ENCODE results near the gene KRT84. TPM values are rescaled to one million over a fixed set of nuclear protein-coding genes. Genes with fewer than 3 reads are reported as not detected.

The KRT84 gene
- total RNA-seq, 4 donors from 2014 or later = not detected

- DNase-seq = no peak
- peaks cover 35 to 42% of the 10 kb centered on the region in 2 donors for H3K4me1 ChIP-seq
- no peaks in the 10 kb centered on the region for H3K9me3 ChIP-seq
- H3K27ac ChIP-seq = no peak overlapping the region
- WGBS, 2 donors = 85 to 94% methylated on average over 9 to 14 of the region's 14 CpGs
- no peaks in the 10 kb centered on the region for H3K36me3 ChIP-seq
- no peak overlapping the region for H3K4me3 ChIP-seq (replicated peaks in 1 of 3)
- intact Hi-C loops (cut with DNase I) = no loop called here
- TF ChIP-seq POLR2A (IDR thresholded peaks at IDR 0.05) = no peak
- no peak for TF ChIP-seq CTCF (IDR thresholded peaks at IDR 0.05)
- no peaks in the 10 kb centered on the region for H3K27me3 ChIP-seq
Observed at GRCh38 chr12:52341066-52341580, 44.3 kb downstream of the KRT84 start.

GRCh38 chr12:52338241-52338960, 47.1 kb downstream of the KRT84 start:
- DNase-seq = no peak
- 86 to 89% methylated on average over 10 of the region's 10 CpGs for WGBS, 2 donors
- no peak overlapping the region for H3K27ac ChIP-seq
- no peaks in the 10 kb centered on the region for H3K36me3 ChIP-seq
- no peak overlapping the region for H3K4me3 ChIP-seq (replicated peaks in 1 of 3)
- intact Hi-C loops (cut with DNase I) = no loop called here
- peaks cover 10 to 17% of the 10 kb centered on the region in 2 donors for H3K4me1 ChIP-seq
- no peaks in the 10 kb centered on the region for H3K9me3 ChIP-seq
- no peak for TF ChIP-seq POLR2A (IDR thresholded peaks at IDR 0.05)
- TF ChIP-seq CTCF (IDR thresholded peaks at IDR 0.05) = no peak
- H3K27me3 ChIP-seq = no peaks in the 10 kb centered on the region

DNA sequence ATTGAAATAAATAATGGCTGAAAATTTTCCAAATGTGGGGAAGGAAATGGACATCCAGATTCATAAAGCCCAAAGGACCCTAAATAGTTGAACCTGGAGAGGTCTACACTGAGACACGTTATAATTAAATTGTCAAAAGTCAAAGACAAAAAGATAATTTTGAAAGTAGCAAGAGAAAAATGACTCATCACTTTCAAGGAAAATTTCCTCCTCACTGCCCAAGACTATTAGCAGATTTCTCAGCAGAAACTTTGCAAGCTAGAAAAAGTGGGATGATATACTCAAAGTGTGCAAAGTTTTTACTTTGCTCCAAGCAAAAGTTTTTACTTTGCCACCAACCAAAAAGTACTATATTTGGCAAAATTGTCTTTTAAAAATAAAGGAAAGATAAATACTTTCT, 48.4 kb downstream of the KRT84 start:
- Histone ChIP-seq H3K4me3 (replicated peaks in 1 of 3) (no peak overlapping the region), H3K36me3 (no peaks in the 10 kb centered on the region), H3K4me1 (peaks cover 5 to 13% of the 10 kb centered on the region in 2 donors), H3K27me3 (no peaks in the 10 kb centered on the region), H3K9me3 (no peaks in the 10 kb centered on the region), H3K27ac (no peak overlapping the region)
- intact Hi-C loops (cut with DNase I) = no loop called here
- 71 to 79% methylated on average over 1 of the region's 1 CpG for WGBS, 2 donors
- no peak for TF ChIP-seq POLR2A (IDR thresholded peaks at IDR 0.05)
- no peak for TF ChIP-seq CTCF (IDR thresholded peaks at IDR 0.05)
- DNase-seq = no peak

DNA sequence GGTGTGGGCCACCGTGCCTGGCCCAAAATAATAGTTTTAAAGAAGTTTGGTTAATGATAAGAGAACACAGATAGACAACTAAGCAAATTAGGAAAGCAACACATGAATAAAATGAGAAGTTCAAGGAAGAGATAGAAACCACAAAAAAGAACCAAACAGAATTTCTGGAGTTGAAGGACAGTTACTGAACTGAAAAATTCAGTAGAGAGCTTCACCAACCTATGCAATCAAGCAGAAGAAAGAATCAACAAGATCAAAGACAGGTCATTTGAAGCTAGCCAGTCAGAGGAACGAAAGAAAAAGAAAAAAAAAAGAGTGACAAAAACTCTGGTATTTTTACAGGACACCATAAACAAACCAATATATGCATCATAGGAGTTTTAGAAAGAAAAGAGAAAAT, 48.8 kb downstream of the KRT84 start:
- Histone ChIP-seq H3K36me3 (no peaks in the 10 kb centered on the region), H3K27ac (no peak overlapping the region), H3K27me3 (no peaks in the 10 kb centered on the region), H3K4me3 (replicated peaks in 1 of 3) (no peak overlapping the region), H3K9me3 (no peaks in the 10 kb centered on the region), H3K4me1 (peaks cover 6 to 17% of the 10 kb centered on the region in 2 donors)
- no peak for TF ChIP-seq CTCF (IDR thresholded peaks at IDR 0.05)
- DNase-seq = no peak
- intact Hi-C loops (cut with DNase I) = no loop called here
- WGBS, 2 donors = 61 to 80% methylated on average over 2 of the region's 2 CpGs

- Histone ChIP-seq H3K4me1 (peaks cover 6 to 20% of the 10 kb centered on the region in 2 donors), H3K9me3 (no peaks in the 10 kb centered on the region), H3K36me3 (no peaks in the 10 kb centered on the region), H3K27ac (no peak overlapping the region), H3K4me3 (replicated peaks in 1 of 3) (no peak overlapping the region), H3K27me3 (no peaks in the 10 kb centered on the region)
- intact Hi-C loops (cut with DNase I) = no loop called here
- no peak for DNase-seq
- 70 to 72% methylated on average over 3 to 4 of the region's 4 CpGs for WGBS, 2 donors
- TF ChIP-seq POLR2A (IDR thresholded peaks at IDR 0.05) = no peak
- no peak for TF ChIP-seq CTCF (IDR thresholded peaks at IDR 0.05)
Observed at GRCh38 chr12:52335598-52336262, 49.7 kb downstream of the KRT84 start.
